T follicular helper cell (primary cell): ENCODE data around the gene LILRA6.
A peak's percentile ranks its signal among the peaks of the same experiment; 100 is the strongest.
"Not testable (repeated sequence)": the region's sequence is repeated elsewhere in the genome, so short reads cannot be mapped to it uniquely, and the experiment has no call there.

Experiments
- DNase-seq: peaks from one replicate; pipeline ENCODE4 v3.0.0-alpha.2; 2020; ENCODE audit warnings: low read depth

LILRA6 gene

GRCh38 chr19:54207983-54208783 lies 34.4 kb downstream of the LILRA6 start:
- no peak for DNase-seq

GRCh38 chr19:54207676-54207982 lies 35.0 kb downstream of the LILRA6 start:
- no peak for DNase-seq

GRCh38 chr19:54207193-54207592 lies 35.4 kb downstream of the LILRA6 start:
- DNase-seq = not testable (repeated sequence)

- no peak for DNase-seq
Measured at GRCh38 chr19:54206831-54207177, 35.8 kb downstream of the LILRA6 start.

GRCh38 chr19:54206030-54206830 lies 36.4 kb downstream of the LILRA6 start:
- DNase-seq = no peak

- DNase-seq = no peak
Measured at GRCh38 chr19:54204767-54205468, 37.7 kb downstream of the LILRA6 start.

- DNase-seq = no peak
Measured at GRCh38 chr19:54203151-54203611, 39.4 kb downstream of the LILRA6 start.

GRCh38 chr19:54201980-54202379 lies 40.6 kb downstream of the LILRA6 start:
- no peak for DNase-seq

- no peak for DNase-seq
Measured at GRCh38 chr19:54201172-54201701, 41.4 kb downstream of the LILRA6 start.

GRCh38 chr19:54199401-54199800 lies 43.2 kb downstream of the LILRA6 start:
- DNase-seq = no peak

GRCh38 chr19:54197121-54197520 lies 45.5 kb downstream of the LILRA6 start:
- no peak for DNase-seq

GRCh38 chr19:54196536-54196935 lies 46.1 kb downstream of the LILRA6 start:
- DNase-seq = no peak

- not testable (repeated sequence) for DNase-seq
Measured at GRCh38 chr19:54194463-54194862, 48.1 kb downstream of the LILRA6 start.

- no peak for DNase-seq
Measured at GRCh38 chr19:54193011-54193410, 49.6 kb downstream of the LILRA6 start.

GRCh38 chr19:54191811-54192453 lies 50.7 kb downstream of the LILRA6 start:
- DNase-seq = no peak

- DNase-seq = peak; percentile 82
Measured at GRCh38 chr19:54191011-54191810, 51.4 kb downstream of the LILRA6 start, which contains the start of gene TSEN34. Gene TSEN34 (plus strand): TSS chr19:54191308. CDS start chr19:54191365, 57 bp downstream.

- DNase-seq = peak; percentile 100
Measured at GRCh38 chr19:54190503-54191010, 52.0 kb downstream of the LILRA6 start.

GRCh38 chr19:54189735-54190502 lies 52.7 kb downstream of the LILRA6 start:
- DNase-seq = peak; percentile 100

- peak; percentile 32 for DNase-seq
Measured at GRCh38 chr19:54189145-54189734, 53.4 kb downstream of the LILRA6 start, which contains the start of gene MBOAT7. Gene MBOAT7 (minus strand): TSS chr19:54189580. CDS start chr19:54188508, 1,072 bp downstream.
